ENCODE measurements around the gene C15orf39. TPM values are rescaled to one million over a fixed set of nuclear protein-coding genes. Genes with fewer than 3 reads are reported as not detected.

Gene C15orf39
- total RNA-seq, 3 donors from 2014 or later, result 7.7 to 17.4 (median 11.5) TPM

DNA sequence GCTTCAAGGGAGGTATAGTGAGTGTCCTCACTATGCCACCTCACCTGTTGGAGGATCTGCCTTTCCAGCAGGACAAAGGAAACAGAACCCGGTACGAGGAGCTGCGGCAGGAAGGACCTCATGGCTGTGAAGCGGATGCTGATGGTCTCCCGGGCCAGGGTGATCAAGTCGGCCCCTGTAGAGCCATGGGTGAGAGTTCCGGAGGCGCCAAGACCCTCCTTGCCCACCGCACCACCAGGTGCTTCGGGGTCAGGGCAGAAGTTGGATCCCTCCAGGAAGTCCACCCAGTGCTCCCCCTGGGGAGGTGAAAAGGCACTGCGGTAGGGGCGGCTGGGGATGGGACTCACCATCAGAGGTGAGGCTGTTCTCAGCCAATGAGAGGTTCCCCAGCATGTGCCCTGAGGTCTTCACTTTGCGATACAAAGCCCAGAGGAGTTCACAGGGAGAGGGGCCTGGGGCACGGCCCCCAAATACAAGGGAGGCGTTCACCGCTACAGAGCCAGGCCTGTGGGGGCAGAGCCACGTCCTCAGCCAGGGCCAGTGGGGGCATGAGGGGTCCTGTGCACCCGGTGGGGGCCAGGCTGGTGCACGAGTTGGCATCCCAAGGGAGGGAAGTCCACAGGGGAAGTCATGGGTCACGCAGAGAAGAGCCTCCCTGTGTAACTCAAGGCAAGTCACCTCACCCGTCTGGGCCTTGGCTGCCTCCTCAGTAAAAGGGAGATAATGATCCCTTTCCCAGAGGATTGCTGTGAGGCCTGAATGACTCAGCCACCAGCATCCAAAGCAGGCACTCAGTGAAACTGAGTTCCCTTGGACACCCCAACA, 27.7 kb downstream of the C15orf39 start:
- DNase-seq (ENCODE audit: low spot score in 2 of 2), result no peak
- intact Hi-C loops (cut with DNase I; ENCODE audit: low total_unique reads), result no loop called here
- H3K27ac ChIP-seq, result no peak overlapping the region
- H3K27me3 ChIP-seq, result peaks cover 0 to 16% of the 10 kb centered on the region in 2 donors
- TF ChIP-seq POLR2AphosphoS5 (IDR thresholded peaks at IDR 0.05), result no peak
- H3K4me3 ChIP-seq, result no peak overlapping the region
- no peaks in the 10 kb centered on the region for H3K9me3 ChIP-seq
- H3K4me1 ChIP-seq, result no peaks in the 10 kb centered on the region
- no peaks in the 10 kb centered on the region for H3K36me3 ChIP-seq

DNA sequence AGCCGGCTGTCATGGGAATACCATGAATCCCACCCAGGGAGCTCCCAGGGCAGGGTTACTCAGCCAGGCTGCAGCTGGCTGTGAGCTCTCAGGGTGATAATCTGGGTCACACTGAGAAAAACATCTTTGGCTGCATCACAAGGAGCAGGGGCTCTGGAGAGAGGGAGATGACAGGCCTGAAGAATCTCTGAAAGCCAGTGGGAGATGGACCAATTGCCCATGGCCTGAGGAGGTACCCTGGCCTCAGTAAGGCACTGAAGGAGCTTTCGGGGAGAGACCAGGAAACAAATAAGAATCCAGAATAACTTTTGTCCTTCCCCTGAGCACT, 28.3 kb downstream of the C15orf39 start:
- intact Hi-C loops (cut with DNase I; ENCODE audit: low total_unique reads), result no loop called here
- no peaks in the 10 kb centered on the region for H3K36me3 ChIP-seq
- no peak for TF ChIP-seq POLR2AphosphoS5 (IDR thresholded peaks at IDR 0.05)
- no peak for TF ChIP-seq POLR2A (IDR thresholded peaks at IDR 0.05)
- TF ChIP-seq, protein P1, sequence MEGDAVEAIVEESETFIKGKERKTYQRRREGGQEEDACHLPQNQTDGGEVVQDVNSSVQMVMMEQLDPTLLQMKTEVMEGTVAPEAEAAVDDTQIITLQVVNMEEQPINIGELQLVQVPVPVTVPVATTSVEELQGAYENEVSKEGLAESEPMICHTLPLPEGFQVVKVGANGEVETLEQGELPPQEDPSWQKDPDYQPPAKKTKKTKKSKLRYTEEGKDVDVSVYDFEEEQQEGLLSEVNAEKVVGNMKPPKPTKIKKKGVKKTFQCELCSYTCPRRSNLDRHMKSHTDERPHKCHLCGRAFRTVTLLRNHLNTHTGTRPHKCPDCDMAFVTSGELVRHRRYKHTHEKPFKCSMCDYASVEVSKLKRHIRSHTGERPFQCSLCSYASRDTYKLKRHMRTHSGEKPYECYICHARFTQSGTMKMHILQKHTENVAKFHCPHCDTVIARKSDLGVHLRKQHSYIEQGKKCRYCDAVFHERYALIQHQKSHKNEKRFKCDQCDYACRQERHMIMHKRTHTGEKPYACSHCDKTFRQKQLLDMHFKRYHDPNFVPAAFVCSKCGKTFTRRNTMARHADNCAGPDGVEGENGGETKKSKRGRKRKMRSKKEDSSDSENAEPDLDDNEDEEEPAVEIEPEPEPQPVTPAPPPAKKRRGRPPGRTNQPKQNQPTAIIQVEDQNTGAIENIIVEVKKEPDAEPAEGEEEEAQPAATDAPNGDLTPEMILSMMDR (IDR thresholded peaks at IDR 0.05), result no peak
- no peak for DNase-seq (ENCODE audit: low spot score in 2 of 2)
- H3K9me3 ChIP-seq, result no peaks in the 10 kb centered on the region
- no peaks in the 10 kb centered on the region for H3K4me1 ChIP-seq
- H3K4me3 ChIP-seq, result no peak overlapping the region
- no peak overlapping the region for H3K27ac ChIP-seq
- H3K27me3 ChIP-seq, result peaks cover 0 to 19% of the 10 kb centered on the region in 2 donors

DNA sequence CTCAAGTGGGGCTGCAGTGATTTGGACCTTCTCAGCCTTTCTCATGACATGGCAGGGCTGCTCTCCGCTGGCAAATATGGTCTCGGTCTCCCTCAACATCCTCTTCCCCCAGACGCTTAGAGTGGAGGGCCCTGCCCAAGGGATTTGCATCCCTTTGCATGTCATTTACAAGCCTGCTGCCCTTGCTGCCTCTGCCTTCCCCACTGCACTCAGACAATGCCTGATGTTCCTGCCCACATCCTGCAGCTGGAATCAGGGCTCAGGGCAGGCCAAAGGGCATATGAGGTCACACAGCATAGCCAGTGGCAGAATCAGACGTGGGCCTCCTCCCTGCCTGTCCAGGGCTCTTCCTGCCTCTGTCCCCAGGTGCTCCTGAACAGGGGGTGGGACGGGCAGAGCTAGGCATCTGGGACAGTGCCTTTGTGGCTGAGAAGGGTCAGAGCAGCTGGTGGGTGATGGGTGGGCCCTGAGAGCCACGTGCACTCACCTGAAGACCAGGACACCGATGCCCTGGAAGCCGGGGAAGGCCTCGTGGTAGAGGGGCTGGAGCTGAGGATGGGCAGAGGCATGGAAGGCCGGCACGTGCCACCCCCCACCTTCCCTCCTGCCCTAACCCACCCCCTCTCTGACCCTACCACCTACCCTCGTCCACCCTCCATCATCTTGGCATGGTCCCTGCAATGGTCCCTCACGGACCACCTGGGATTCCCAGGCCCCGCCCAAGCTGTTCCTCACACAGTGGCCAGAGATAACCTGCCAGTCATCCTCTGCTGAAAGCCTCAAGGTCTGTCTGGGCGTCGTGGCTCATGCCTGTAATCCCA, 29.1 kb downstream of the C15orf39 start:
- DNase-seq (ENCODE audit: low spot score in 2 of 2), result no peak
- Histone ChIP-seq H3K4me3 (no peak overlapping the region), H3K4me1 (no peaks in the 10 kb centered on the region), H3K27me3 (peaks cover 0 to 19% of the 10 kb centered on the region in 2 donors), H3K36me3 (no peaks in the 10 kb centered on the region), H3K27ac (no peak overlapping the region), H3K9me3 (no peaks in the 10 kb centered on the region)
- no peak for TF ChIP-seq POLR2A (IDR thresholded peaks at IDR 0.05)
- no peak for TF ChIP-seq POLR2AphosphoS5 (IDR thresholded peaks at IDR 0.05)
- intact Hi-C loops (cut with DNase I; ENCODE audit: low total_unique reads), result no loop called here

DNA sequence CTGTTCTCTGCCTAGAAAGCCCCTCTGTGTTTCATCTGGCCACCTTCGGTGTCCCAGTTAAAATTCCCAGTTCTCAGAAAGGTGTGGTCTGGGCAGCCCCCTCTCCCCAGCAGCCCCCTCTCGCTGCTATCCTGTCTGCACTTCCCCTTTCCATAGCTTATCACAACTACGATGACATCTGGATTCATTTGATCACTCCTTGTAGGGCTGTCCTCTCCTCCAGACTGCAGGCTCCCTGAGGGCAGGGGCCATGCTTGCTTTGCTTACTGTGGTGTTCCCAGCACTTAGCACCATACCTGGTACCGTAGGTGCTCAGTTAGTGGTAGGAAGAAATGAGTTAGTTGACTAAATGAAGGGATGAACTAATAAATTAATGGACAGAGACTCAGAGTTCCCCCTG, 30.2 kb downstream of the C15orf39 start:
- Histone ChIP-seq H3K27ac (no peak overlapping the region), H3K36me3 (no peaks in the 10 kb centered on the region), H3K4me3 (no peak overlapping the region), H3K4me1 (no peaks in the 10 kb centered on the region), H3K27me3 (peaks cover 0 to 19% of the 10 kb centered on the region in 2 donors), H3K9me3 (no peaks in the 10 kb centered on the region)
- no peak for DNase-seq (ENCODE audit: low spot score in 2 of 2)
- TF ChIP-seq POLR2AphosphoS5 (IDR thresholded peaks at IDR 0.05), result no peak
- TF ChIP-seq POLR2A (IDR thresholded peaks at IDR 0.05), result no peak
- TF ChIP-seq, protein P1 (IDR thresholded peaks at IDR 0.05), result no peak
- intact Hi-C loops (cut with DNase I; ENCODE audit: low total_unique reads), result no loop called here

DNA sequence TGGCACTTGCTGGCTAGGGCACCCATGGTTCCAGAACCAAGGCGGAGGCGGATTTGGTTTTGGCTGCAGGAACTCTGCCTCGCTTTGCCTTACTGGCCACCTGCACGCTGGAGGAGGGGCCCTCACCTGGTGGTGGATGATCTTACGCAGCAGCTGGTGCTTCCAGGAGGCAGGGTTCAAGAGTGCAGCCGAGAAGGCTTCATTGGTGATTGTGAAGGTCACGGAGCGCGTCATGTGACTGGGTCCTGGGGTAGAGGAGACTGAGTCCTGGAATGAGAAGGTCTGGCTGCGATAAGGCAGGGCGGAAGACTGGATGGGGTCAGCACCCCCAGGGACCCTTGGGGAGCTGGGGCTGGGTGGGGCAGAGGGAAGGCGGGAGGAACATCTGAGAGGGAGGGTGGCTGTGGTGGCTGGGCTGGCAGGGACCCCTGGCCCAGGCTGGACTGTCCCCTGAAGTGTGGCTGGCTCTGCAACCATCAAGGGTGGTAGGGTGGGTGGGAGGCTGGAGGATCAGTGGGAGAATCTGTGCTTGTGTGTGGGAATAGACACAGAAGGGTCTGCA, 30.7 kb downstream of the C15orf39 start:
- Histone ChIP-seq H3K27ac (no peak overlapping the region), H3K9me3 (no peaks in the 10 kb centered on the region), H3K27me3 (peaks cover 0 to 19% of the 10 kb centered on the region in 2 donors), H3K4me1 (no peaks in the 10 kb centered on the region), H3K36me3 (no peaks in the 10 kb centered on the region), H3K4me3 (no peak overlapping the region)
- no peak for DNase-seq (ENCODE audit: low spot score in 2 of 2)
- no peak for TF ChIP-seq POLR2AphosphoS5 (IDR thresholded peaks at IDR 0.05)
- TF ChIP-seq POLR2A (IDR thresholded peaks at IDR 0.05), result no peak
- TF ChIP-seq, protein P1 (IDR thresholded peaks at IDR 0.05), result no peak
- intact Hi-C loops (cut with DNase I; ENCODE audit: low total_unique reads), result no loop called here

All from breast epithelium (tissue), 4 donors.